H7 (cell line): Measurements from ENCODE around the gene FMN2. TPM values are rescaled to one million over a fixed set of nuclear protein-coding genes. Genes with fewer than 3 reads are reported as not detected.
"Not testable (repeated sequence)": the region's sequence is repeated elsewhere in the genome, so short reads cannot be mapped to it uniquely, and the experiment has no call there.

Experiments
- DNase-seq: peaks from one replicate; pipeline ENCODE4 v3.0.0; 2012
- H3K27me3 ChIP-seq: 2 replicates; pipeline ENCODE4 v1.6.0; 2011; ENCODE audit warnings: mild to moderate bottlenecking, low read length; ENCODE audit not compliant: control insufficient read depth, insufficient read depth
- H3K36me3 ChIP-seq: replicated peaks from 2 replicates; pipeline ENCODE4 v1.5.1; 2011; ENCODE audit warnings: low read length; ENCODE audit not compliant: control insufficient read depth, insufficient read depth
- H3K4me3 ChIP-seq: 2 replicates; pipeline ENCODE4 v1.5.1; 2011; ENCODE audit warnings: low read depth, mild to moderate bottlenecking, control low read depth, low read length, moderate library complexity; ENCODE audit not compliant: insufficient read depth
- total RNA-seq: library from RNA; depleted of rRNA; stranded (reverse); fragments of >200 nt; shearing (Covaris generic); gene quantifications from 2 replicates; pipeline ENCODE4 v1.2.3, GENCODE V29; 2014

FMN2 gene
- total RNA-seq, 1 experiment from 2014 or later: 0.83 TPM

DNA sequence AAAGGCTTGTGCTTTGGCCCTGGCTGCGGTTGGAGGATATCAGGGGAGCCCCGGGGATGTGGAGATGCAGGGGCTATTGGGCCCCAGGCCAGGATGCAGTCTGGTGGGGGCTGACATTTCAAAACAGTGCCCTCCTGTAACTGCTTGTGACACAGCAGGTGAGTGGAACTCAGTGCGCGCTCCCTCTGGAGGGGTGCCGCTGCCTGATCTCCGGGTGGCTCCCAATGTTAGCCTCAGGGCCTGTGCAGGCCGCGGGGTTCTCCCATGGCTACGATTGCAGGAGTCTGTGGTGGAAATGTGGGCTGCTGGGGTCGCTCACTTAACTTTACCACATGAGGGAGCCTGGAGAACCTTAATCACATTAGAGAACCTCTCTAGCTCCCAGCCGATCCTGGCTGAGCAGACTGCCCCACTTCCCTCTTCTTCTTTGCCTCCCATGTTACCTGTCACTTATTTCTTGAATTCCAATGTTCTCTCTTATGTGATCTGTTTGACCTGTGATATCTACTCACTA lies 163.2 kb downstream of the FMN2 start:
- no peaks in the 10 kb centered on the region for H3K36me3 ChIP-seq
- H3K27me3 ChIP-seq: no peaks in the 10 kb centered on the region
- DNase-seq: peak; percentile 32
- no peak overlapping the region for H3K4me3 ChIP-seq

DNA sequence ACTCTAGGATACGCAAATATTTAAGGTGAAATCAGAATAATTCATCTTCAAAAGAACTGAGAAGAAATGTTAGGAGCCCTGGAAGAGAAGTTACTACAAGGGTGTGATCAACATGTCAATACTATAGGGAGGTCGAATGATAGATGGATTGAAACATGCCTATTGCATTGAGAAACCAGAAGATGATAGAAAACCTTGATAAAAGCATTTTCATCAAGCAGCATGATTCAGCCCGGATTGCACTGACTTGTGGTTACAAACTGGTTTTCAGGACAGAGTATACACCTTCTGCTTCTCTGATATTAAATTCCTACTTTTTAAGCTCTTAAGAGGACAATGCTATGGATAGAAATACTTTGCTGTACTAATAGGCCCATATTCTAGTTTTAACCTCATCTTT lies 164.2 kb downstream of the FMN2 start:
- DNase-seq: no peak
- no peaks in the 10 kb centered on the region for H3K27me3 ChIP-seq
- H3K36me3 ChIP-seq: no peaks in the 10 kb centered on the region
- no peak overlapping the region for H3K4me3 ChIP-seq

DNA sequence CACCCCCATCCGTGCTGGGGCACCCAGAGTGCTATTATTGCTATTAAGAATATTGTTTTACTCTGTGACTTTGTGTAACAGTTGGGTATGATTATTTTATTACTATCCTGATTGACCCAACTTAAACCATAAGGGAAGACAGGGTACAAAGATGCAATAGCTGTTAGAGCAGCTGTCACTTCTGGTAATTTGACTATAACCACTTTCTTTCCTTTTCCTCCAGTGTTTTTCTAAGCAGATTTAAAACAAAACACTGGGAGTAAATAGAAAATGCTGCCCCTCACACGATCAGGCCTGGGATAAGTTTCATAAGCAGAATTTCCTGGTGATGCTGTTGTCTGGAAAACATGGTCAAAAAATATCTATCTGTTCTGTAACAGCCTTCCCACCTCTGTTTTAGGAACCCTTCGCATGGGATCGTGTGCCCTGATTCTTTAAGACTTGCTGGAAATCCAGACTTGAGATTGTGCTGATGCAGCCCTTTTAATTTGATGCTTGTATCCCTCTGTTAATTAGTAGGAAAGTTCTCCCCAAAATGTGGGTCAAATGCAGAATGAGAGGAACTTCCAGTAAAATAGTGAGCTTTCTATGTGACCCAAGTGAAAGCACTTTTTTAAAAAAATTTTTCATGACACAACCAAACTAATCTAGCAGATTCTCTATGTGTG lies 165.3 kb downstream of the FMN2 start:
- DNase-seq: no peak
- Histone ChIP-seq H3K4me3 (no peak overlapping the region), H3K36me3 (no peaks in the 10 kb centered on the region), H3K27me3 (no peaks in the 10 kb centered on the region)

DNA sequence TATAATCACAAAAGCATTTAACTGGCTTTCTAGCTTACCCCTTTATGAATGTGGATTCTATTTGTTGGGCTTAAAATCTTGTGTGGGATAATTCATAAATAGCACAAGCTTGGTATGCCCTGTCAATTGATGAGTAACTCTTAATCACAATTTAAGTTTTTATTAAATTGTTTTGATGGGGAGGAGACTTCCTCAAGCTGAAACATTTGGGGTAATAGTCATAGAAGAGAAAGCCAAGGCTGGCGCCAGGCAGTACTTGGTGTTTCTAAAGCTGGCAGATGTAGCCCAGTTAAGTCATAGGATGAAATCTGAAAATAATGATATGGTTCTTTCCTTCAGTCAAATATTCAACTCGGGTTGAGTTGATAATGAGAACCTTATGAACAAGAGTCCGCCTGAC lies 167.2 kb downstream of the FMN2 start:
- Histone ChIP-seq H3K27me3 (no peaks in the 10 kb centered on the region), H3K36me3 (no peaks in the 10 kb centered on the region), H3K4me3 (no peak overlapping the region)
- DNase-seq: no peak

DNA sequence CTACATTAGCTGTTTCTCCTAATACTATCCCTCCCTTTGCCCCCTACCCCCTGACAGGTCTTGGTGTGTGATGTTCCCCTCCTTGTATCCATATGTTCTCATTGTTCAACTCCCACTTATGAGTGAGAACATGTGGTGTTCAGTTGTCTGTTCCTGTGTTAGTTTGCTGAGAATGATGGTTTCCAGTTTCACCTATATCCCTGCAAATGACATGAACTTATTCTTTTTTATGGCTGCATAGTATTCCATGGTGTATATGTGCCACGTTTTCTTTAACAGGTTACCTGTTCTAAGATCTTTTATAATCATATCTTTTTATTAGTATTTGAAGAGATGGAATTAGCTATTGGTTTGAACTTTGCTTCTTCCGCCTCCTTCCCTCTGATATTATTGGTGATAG lies 172.8 kb downstream of the FMN2 start:
- H3K4me3 ChIP-seq, DNase-seq, H3K36me3 ChIP-seq, H3K27me3 ChIP-seq: not testable (repeated sequence)

DNA sequence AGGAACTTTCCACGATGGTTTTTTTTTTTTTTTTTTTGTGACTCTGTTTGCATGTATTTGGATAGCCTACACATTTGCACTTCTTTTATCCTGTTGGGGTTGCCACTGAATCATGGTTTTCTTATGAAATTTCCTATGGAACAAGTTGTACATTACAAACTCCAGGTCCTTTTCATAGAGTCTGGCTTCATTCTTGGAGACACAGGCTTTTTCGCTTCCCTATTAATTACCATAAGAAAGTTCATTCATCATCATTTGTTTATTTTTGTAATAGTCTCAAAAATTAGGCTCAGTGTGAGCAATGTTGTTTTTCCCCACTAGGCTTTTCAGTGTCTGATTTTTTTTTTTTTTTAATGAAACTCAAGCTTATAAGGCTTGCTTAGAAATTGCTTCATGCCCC lies 179.4 kb downstream of the FMN2 start:
- Histone ChIP-seq H3K36me3 (no peaks in the 10 kb centered on the region), H3K4me3 (no peak overlapping the region), H3K27me3 (no peaks in the 10 kb centered on the region)
- DNase-seq: no peak

DNA sequence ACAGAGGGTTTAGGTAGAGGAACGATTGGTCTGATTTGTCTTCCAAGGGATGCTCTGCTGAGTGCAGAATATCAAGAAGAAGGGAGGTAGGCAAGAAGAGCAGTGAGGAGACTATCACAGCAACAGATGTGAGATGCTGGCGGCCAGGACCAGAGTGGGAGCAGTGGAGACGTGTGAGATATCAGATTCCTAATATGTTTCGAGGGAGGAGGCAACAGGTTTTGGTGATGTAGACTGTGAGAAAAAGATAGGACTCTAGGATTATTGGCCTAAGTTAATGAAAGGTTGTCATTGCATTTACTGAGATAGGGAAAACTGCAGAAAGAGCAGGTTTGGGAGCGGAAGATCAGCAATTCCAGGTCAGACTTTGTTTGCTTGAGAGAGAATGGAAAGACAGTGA lies 182.9 kb downstream of the FMN2 start:
- no peak for DNase-seq
- no peaks in the 10 kb centered on the region for H3K36me3 ChIP-seq
- H3K27me3 ChIP-seq: no peaks in the 10 kb centered on the region
- no peak overlapping the region for H3K4me3 ChIP-seq

DNA sequence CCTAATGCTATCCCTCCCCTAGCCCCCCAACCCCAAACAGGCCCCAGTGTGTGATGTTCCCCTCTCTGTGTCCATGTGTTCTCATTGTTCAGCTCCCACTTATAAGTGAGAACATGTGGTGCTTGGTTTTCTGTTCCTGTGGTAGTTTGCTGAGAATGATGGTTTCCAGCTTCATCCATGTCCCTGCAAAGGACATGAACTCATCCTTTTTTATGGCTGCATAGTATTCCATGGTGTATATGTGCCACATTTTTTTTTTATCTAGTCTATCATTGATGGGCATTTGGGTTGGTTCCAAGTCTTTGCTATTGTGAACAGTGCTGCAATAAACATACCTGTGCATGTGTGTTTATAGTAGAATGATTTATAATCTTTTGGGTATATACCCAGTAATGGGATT lies 183.5 kb downstream of the FMN2 start:
- H3K4me3 ChIP-seq, H3K36me3 ChIP-seq, H3K27me3 ChIP-seq, DNase-seq: not testable (repeated sequence)

DNA sequence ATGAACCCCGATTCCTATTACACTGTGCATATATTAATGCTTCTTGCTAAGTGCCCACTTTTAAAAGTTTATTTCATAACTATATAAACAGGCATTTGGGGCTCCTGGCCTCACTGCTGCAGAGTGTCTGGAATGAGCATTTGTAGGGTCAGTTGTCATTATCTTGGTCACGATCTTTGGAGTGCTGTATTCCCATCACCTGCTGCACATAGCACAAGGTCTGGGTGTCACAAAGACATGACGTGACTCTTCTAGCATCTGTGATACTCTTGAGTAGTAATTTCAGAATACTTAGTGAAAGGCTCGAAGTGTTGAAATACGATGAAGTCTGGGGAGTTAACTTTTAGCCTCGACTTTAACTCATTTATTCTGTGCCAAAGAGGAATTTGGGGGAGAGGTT lies 186.4 kb downstream of the FMN2 start:
- Histone ChIP-seq H3K36me3 (no peaks in the 10 kb centered on the region), H3K27me3 (no peaks in the 10 kb centered on the region), H3K4me3 (no peak overlapping the region)
- no peak for DNase-seq

DNA sequence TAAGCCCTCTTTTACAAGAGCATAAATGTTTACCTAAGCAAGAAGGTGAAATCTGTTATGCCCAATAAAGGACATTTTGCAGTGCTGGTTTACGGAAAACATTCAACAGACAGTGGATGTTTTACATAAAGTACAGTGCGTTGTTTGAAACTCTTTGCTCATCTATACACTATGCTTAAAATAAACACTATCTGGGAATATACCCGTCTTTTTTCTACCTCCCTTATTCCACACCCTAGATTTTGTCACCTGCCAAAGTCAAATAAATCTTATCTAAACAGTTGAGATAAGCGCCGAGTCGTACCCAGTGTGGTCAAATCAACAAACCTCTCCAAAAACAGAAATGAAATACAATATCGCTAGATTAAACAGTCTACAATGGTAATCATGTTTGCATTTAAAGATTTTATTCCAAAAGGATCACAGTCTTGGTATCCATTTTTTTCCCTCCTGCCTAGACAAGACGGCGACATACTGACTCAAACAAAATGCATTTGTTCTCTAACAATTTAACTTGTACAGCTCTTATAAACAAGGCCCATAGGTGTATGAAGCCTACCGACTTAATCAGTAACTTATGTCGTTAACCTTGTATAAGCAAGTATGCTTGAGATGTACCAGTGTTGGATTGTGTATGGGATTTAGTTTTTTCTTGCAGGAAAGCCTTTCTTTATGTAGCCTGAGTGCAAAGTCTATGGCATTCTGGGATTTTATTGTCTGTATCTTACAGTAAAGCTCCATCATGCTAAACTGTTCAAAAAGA lies 189.1 kb downstream of the FMN2 start:
- DNase-seq: no peak
- Histone ChIP-seq H3K36me3 (no peaks in the 10 kb centered on the region), H3K27me3 (no peaks in the 10 kb centered on the region), H3K4me3 (no peak overlapping the region)

DNA sequence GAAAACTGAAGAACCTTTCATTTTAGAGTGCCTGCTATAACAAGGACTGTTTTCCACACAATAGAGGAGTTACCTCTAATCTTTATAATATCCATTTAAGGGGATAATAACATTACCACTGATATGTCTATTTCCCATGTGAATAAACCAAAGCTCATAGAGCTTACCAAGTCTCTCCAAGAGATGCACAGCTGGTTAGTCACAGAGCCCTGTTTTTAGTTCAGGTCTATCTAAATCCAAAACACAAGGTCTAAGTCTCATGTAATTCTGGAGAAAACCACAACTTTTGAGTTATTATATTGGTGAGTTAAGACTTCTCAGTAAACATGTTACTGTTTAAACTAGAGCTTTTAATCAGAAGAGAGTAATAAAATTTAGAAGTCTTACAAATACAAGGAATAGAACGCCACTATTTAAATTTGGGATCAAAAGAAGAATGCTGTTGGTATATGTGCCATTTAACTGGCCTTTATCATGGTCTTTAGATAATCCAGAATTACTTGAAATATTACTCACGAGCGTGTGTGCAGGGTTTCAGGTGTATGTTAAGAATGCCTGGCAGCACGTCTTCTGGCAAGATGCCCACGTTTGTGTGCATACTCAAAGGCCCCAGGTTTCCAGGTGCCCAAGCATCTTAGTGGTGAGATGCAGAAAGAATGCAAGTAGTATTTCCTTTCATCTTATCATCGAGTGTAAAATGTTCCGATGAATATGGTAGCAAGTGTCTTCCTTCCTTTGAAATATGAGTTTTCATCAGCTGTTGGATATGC lies 190.6 kb downstream of the FMN2 start:
- DNase-seq: no peak
- no peaks in the 10 kb centered on the region for H3K36me3 ChIP-seq
- no peak overlapping the region for H3K4me3 ChIP-seq
- no peaks in the 10 kb centered on the region for H3K27me3 ChIP-seq

DNA sequence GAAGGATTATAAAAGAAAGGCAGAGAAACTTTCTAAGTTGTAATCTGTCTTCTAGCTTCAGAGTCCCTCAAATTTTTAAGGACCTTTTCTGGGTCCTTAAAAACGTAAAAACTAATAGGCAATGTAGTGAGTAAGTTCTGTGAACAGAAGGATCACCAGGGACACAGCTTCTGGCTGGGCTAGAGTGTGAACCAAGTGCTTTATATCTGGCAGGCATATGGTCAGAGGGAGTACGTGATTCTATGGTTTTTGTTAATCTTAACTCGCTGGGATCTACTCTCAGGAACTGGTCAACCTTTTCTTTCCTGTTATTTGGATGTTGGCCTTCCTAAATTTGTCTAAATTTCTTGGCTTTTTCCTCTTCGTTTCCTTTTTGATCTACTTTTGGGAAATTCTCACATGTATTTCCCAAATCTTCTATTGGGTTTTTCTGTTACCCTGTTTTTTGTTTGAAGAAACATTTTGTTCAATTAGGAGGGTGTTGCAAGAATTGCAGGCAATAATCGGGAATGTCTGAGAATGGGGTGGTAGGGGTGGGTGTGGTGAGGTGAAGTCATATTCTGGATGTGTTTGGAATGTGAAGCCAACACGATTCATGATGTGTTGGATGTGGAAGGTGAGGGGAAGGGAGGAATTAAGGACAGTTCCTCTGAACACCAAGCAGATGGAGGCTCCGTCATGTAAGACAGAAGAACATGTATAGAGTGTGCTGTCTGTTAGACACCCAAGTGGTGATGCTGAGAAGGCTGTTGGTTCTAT lies 193.2 kb downstream of the FMN2 start:
- Histone ChIP-seq H3K4me3 (no peak overlapping the region), H3K27me3 (no peaks in the 10 kb centered on the region), H3K36me3 (no peaks in the 10 kb centered on the region)
- no peak for DNase-seq

DNA sequence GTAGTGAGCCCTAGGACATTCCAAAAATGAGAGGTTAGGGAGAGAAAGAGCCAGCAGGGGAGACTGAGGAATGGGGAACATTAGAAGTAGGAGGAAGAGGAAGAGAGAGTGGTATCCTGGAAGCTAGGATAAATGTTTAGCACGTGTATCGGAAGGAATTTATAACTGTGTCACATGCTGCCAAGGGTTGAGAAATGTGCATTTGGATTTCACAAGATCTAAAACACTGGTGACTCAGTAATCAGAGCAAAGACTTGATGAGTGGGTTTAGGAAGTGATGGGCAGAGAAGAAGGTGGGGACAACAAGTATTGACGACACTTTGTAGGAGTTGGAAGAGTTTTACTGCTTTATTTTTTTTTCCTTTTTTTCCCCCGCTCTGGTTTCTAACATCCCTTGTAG lies 193.9 kb downstream of the FMN2 start:
- DNase-seq: no peak
- no peaks in the 10 kb centered on the region for H3K36me3 ChIP-seq
- no peaks in the 10 kb centered on the region for H3K27me3 ChIP-seq
- no peak overlapping the region for H3K4me3 ChIP-seq

DNA sequence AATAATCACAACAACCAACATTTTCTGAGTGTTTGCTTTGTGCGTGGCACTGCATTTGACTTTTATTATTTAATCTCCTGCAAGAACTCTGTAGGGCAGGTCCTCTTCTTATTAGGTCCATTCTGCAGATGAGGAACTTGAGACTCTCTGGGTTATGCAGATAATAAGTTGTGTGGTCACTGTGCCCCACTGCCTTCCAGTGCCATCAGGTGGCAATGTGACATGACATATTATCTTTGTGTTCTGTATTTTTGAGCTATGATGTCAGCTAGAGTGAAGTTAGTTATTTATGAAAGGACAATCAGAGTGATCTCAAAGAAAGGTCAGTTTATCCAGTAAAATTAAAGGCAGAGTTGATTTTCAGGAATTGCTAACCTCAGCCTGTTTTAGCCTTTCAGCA lies 196.0 kb downstream of the FMN2 start:
- no peaks in the 10 kb centered on the region for H3K27me3 ChIP-seq
- DNase-seq: no peak

More for the DNA sequence above, 196.0 kb downstream of the FMN2 start:
- Histone ChIP-seq H3K36me3 (no peaks in the 10 kb centered on the region), H3K4me3 (no peak overlapping the region)
